A549 (cell line): ENCODE measurements around the gene LRRC3C.

Experiments
- CTCF ChIP-seq: fragments of >200 bp; sonication (Bioruptor Twin); formaldehyde crosslinking; IDR thresholded peaks from 3 replicates; pipeline ENCODE4 v1.5.1; 2016
- EP300 ChIP-seq, 2 experiments: fragments of >200 bp; sonication (Bioruptor Twin); formaldehyde crosslinking; IDR thresholded peaks; 2 replicates in 1 of 2; 3 replicates in 1 of 2; pipeline ENCODE4 v1.6.1; 2016 to 2017
- JUN ChIP-seq, 2 experiments: fragments of >200 bp; sonication (Bioruptor Twin); formaldehyde crosslinking; IDR thresholded peaks; 2 replicates in 1 of 2; 3 replicates in 1 of 2; pipeline ENCODE4 v1.6.1; 2016 to 2017
- MAX ChIP-seq: IDR thresholded peaks from 2 replicates; pipeline ENCODE4 v1.6.1; 2012
- POLR2A ChIP-seq: IDR thresholded peaks from 2 replicates; pipeline ENCODE4 v1.6.1; 2012; ENCODE audit warnings: mild to moderate bottlenecking, low read length
- RAD21 ChIP-seq, 2 experiments: fragments of >200 bp in 1 of 2; sonication (Bioruptor Twin) in 1 of 2; formaldehyde crosslinking in 1 of 2; IDR thresholded peaks in 1 of 2; conservative IDR thresholded peaks in 1 of 2; 2 replicates in 1 of 2; 3 replicates in 1 of 2; pipeline ENCODE4 v1.6.1; 2012 to 2018; ENCODE audit warnings: inconsistent platforms in 1 of 2

GRCh38 chr17:39969375-39969774 is 41.8 kb downstream of the LRRC3C start:
- TF ChIP-seq JUN (IDR thresholded peaks at IDR 0.05) (no peak), POLR2A (no peak), CTCF (no peak), EP300 (IDR thresholded peaks at IDR 0.05) (no peak), MAX (no peak), RAD21 (conservative IDR thresholded peaks at IDR 0.05 in 1 of 2, IDR thresholded peaks at IDR 0.05 in 1 of 2) (no peak)
